Right kidney (tissue), 9 donors: ENCODE measurements around the gene OR4X1.
"Not testable (repeated sequence)": the region's sequence is repeated elsewhere in the genome, so short reads cannot be mapped to it uniquely, and the experiment has no call there.

Experiments
- DNase-seq: peaks from one replicate; pipeline ENCODE4 v3.0.0-alpha.2; 2016
- long read RNA-seq, 8 donors: transcript quantifications; one replicate each; lab custom pipeline, GENCODE V29; 2026

OR4X1 gene, protein sequence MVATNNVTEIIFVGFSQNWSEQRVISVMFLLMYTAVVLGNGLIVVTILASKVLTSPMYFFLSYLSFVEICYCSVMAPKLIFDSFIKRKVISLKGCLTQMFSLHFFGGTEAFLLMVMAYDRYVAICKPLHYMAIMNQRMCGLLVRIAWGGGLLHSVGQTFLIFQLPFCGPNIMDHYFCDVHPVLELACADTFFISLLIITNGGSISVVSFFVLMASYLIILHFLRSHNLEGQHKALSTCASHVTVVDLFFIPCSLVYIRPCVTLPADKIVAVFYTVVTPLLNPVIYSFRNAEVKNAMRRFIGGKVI
- long read RNA-seq, donor 1 = 0 reads
- long read RNA-seq, donor 2 = 0 reads
- long read RNA-seq, donor 3 = 0 reads
- long read RNA-seq, donor 4 = 0 reads
- long read RNA-seq, donor 5 = 0 reads
- long read RNA-seq, donor 6 = 0 reads
- long read RNA-seq, donor 7 = 0 reads
- long read RNA-seq, donor 8 = 0 reads

- no peak for DNase-seq
Observed at GRCh38 chr11:48263423-48263911, at the start of gene OR4X1. TSS of gene OR4X1 (plus strand) at chr11:48263861. CDS start at chr11:48263861, 0 bp downstream.

DNA sequence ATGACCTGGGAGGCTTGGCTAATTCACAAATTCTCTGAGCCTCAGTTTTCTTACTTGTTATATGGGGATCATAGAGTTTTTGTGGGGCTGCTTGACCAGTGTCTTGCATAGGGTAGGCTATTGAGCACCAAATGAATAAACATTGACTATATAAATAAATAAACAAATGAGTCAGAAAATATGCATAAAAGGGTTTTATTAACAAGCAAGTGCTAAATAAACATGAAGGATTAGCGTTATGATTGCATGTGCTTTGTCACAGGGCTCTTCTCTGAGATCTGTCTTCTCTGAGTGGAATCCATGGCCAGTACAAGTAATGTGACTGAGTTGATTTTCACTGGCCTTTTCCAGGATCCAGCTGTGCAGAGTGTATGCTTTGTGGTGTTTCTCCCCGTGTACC is 47.2 kb upstream of the OR4X1 start, which contains the start of gene OR4B1:
OR4B1 (plus strand) TSS at position 301 of the 400 bp plus-strand sequence; CDS start at position 301, 0 bp downstream.
- no peak for DNase-seq

DNA sequence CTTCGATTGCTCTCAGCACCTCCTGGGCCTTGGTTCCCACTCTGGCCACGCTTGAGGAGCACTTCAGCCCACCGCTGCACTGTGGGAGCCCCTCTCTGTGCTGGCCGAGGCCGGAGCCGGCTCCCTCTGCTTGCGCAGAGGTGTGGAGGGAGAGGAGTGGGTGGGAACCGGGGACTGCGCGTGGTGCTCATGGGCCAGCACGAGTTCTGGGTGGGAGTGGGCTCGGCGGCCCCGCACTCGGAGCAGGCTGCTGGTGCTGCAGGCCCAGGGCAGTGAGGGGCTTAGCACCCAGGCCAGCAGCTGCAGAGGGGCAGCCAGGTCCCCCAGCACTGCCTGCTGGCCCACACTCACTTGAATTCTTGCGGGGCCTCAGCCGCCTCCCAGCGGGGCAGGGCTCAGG is 34.9 kb upstream of the OR4X1 start:
- no peak for DNase-seq

DNA sequence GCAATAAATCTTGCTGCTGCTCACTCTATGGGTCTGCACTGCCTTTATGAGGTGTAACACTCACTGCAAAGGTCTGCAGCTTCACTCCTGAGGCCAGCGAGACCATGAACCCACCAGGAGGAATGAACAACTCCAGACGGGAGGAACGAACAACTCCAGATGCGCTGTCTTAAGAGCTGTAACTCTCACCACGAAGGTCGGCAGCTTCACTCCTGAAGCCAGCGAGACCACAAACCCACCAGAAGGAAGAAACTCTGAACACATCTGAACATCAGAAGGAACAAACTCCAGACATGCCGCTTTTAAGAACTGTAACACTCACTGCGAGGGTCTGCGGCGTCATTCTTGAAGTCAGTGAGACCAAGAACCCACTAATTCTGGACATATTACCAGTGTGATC is 33.6 kb upstream of the OR4X1 start:
- DNase-seq = not testable (repeated sequence)

DNA sequence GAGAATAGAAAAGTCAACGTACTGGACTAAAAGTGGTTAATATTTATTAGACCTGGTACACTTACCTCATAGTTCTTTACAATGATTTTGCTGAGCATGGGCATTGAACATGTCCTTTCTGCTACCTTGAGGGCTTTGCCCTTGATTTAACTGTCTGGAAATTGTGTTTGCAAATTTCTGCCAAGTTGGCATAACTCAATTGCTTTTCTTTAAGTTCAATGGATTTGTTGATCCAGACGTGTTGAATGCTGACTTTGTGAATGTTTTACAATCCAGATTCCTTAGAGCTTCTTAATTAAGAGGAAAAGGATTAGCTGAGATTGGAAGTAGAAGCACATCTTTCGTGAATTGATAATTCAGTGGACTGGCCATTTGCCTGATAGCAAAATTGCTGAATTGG is 25.9 kb upstream of the OR4X1 start:
- no peak for DNase-seq

- no peak for DNase-seq
Observed at GRCh38 chr11:48242501-48242900, 21.2 kb upstream of the OR4X1 start.

- no peak for DNase-seq
Observed at GRCh38 chr11:48244804-48245203, 18.9 kb upstream of the OR4X1 start, which contains the start of gene OR4X2. TSS of gene OR4X2 (plus strand) at chr11:48245104. CDS start at chr11:48245104, 0 bp downstream.

DNA sequence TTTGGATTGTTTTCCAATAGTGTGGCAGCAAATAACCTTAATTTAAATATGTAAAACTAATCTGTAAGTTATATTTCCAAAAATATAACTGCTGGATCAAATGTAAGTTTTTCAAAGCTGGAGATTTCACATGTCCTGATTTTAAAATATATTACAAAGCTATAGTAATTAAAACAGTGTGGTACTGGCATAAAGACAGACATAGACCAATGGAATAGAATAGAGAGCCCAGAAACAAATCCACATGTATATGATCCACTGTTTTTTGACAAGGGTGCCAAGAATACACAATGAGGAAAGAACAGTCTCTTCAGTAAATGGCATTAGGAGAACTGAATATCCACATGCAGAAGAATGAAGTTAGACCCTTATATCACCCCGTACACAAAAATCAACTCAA is 14.8 kb upstream of the OR4X1 start:
- no peak for DNase-seq

DNA sequence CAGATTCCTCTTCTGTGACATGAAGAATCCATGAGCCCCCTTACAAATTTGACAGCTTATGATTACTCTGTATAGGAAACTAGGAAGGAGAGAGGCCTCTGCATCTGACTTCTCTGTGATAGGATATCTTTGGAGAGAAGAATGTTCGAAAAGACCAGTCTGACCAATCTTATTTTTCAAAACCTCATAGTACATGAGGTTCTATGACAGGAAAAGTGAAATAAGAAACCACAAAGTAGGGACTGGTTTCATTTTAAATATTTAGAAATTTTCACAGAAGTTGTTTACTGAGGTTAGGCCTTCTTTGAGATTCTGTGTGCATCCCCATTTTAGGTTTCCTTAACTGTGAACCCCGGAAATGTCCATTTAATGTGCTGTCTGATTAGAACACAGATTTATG is 2.1 kb upstream of the OR4X1 start:
- no peak for DNase-seq

GRCh38 chr11:48270621-48271020 is 7.0 kb downstream of the OR4X1 start:
- DNase-seq = no peak

DNA sequence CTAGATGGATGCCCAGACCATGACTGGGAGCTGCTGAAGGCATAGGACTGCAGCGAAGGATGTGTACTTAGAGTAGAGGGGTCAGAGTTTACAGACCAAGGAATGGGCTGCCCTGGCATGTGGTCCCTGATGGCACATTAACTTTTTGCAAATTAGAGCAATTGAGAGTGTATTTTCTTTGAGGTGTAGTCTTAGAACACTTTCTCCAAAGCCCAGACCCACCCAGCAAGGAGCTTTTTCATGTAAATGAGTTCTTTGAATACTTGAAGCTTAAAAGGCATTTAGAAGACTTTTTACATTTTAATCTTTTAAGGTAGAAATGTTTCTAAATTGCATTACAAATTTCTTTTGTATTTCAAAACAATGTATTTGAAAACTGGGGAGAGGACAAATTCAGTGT is 8.9 kb downstream of the OR4X1 start:
- no peak for DNase-seq

DNA sequence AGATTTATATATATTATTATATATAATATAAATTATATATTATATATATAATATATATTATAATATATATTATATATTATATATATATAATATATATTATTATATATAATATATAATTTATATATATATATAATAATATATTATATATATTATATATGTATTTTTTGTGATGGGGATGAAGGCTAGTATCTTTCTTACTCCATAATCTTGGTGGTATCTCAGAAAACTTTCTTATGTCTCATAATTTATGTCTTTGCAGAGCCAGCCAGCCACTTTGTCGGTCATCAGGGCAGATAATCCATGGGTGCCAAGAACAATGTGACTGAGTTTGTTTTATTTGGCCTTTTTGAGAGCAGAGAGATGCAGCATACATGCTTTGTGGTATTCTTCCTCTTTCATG is 42.3 kb downstream of the OR4X1 start, which contains the start of gene OR4S1:
OR4S1 (plus strand) TSS at position 301 of the 400 bp plus-strand sequence; CDS start at position 301, 0 bp downstream.
- no peak for DNase-seq

DNA sequence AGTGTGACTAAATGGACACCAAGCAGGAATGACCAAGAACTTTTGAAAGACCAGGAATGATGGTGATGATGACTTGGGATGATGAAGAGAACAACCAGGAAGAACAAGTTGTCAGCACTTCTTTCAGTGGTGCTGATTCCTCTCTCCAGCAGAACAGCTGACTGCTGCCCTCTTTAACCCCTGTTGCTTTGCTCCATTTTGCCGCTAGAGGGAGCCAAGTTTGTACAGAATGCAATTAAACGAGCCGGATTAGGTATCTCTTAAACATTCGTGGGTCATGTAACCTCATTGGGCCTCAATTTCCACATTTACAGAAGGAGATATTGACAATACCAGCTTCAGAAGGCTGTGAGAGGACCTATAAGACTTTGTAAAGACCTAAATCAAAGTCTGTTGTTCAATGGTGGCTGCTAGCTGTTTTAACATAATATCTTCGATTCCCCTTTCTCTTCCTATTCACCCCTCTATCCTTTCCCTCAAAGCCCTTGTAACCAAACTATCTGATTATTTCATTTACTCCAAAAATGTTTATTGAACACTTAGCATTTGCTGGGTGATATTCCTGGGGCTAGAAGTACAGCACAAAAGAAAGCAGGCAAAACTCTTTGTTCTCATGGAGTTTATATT is 44.2 kb downstream of the OR4X1 start:
- peak; percentile 10 for DNase-seq

- not testable (repeated sequence) for DNase-seq
Observed at GRCh38 chr11:48313590-48313989, 49.9 kb downstream of the OR4X1 start.
